ENCODE data around the gene KAT6B.

The KAT6B gene

GRCh38 chr10:74841265-74841973 is 15.0 kb downstream of the KAT6B start:
- TF ChIP-seq, protein P1, sequence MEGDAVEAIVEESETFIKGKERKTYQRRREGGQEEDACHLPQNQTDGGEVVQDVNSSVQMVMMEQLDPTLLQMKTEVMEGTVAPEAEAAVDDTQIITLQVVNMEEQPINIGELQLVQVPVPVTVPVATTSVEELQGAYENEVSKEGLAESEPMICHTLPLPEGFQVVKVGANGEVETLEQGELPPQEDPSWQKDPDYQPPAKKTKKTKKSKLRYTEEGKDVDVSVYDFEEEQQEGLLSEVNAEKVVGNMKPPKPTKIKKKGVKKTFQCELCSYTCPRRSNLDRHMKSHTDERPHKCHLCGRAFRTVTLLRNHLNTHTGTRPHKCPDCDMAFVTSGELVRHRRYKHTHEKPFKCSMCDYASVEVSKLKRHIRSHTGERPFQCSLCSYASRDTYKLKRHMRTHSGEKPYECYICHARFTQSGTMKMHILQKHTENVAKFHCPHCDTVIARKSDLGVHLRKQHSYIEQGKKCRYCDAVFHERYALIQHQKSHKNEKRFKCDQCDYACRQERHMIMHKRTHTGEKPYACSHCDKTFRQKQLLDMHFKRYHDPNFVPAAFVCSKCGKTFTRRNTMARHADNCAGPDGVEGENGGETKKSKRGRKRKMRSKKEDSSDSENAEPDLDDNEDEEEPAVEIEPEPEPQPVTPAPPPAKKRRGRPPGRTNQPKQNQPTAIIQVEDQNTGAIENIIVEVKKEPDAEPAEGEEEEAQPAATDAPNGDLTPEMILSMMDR (conservative IDR thresholded peaks at IDR 0.05; ENCODE audit: control insufficient read depth, insufficient read depth, low read depth, low read length) = no peak
- DNase-seq (ENCODE audit: low read depth) = no peak
- H3K4me3 ChIP-seq (ENCODE audit: control insufficient read depth, low read depth, low read length) = no peak overlapping the region

DNA sequence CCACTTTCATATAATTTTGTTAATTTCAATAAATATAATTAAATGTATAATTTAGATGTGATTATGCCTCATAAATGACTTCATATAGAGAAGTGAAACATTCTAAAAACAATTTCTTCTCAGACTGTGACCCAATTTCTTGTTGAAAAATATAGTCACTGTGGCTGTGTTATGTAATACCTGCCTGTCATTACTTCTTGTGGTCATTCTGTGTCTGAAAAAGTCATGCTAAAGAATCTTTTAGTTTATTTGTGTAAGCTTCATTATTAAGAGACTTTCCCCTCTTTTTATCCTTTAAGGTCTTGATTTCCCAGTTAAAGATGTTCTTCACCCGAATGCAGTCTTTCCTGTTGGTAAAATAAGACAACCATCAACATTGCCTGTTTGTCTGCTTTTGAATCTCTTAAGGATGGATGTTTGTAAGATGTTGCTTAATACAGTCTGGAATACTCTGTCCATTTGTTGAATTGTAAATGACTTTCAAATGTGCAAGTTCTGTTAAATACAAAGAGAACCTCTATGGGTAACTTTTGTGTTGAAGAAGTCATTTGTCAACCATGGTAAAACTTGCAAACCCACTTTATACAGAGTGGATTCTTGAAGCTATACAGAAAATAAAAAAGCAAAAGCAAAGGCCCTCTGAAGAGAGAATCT is 16.0 kb downstream of the KAT6B start:
- TF ChIP-seq, protein P1 (conservative IDR thresholded peaks at IDR 0.05; ENCODE audit: control insufficient read depth, insufficient read depth, low read depth, low read length) = no peak
- DNase-seq (ENCODE audit: low read depth) = no peak
- no peak overlapping the region for H3K4me3 ChIP-seq (ENCODE audit: control insufficient read depth, low read depth, low read length)

GRCh38 chr10:74846958-74847357 is 20.6 kb downstream of the KAT6B start:
- DNase-seq (ENCODE audit: low read depth) = no peak
- H3K4me3 ChIP-seq (ENCODE audit: control insufficient read depth, low read depth, low read length) = no peak overlapping the region
- TF ChIP-seq, protein P1 (conservative IDR thresholded peaks at IDR 0.05; ENCODE audit: control insufficient read depth, insufficient read depth, low read depth, low read length) = no peak

- H3K4me3 ChIP-seq (ENCODE audit: control insufficient read depth, low read depth, low read length) = no peak overlapping the region
- DNase-seq (ENCODE audit: low read depth) = no peak
- TF ChIP-seq, protein P1 (conservative IDR thresholded peaks at IDR 0.05; ENCODE audit: control insufficient read depth, insufficient read depth, low read depth, low read length) = no peak
Measured at GRCh38 chr10:74851831-74852230, 25.4 kb downstream of the KAT6B start.

GRCh38 chr10:74852381-74852780 is 26.0 kb downstream of the KAT6B start:
- no peak for DNase-seq (ENCODE audit: low read depth)
- H3K4me3 ChIP-seq (ENCODE audit: control insufficient read depth, low read depth, low read length) = no peak overlapping the region
- TF ChIP-seq, protein P1 (conservative IDR thresholded peaks at IDR 0.05; ENCODE audit: control insufficient read depth, insufficient read depth, low read depth, low read length) = no peak

DNA sequence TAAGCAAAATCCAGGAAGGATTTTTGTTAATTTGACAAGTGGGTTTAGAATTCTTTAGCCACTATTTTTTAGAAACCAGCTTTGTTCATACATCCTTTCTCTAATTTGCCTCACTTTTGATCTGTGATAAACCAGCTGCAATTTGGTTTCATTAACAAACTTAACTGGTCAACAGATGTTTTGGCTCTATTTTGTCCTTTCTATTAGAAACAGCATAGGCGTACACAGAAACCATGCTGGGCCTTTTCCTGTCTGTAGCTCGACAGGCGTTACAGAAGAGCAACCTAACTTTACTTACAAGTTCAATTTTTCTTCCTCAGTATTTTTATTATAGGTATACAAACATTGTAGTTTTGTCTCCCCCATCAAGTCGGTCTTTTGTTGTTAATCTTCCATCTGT is 28.2 kb downstream of the KAT6B start:
- H3K4me3 ChIP-seq (ENCODE audit: control insufficient read depth, low read depth, low read length) = no peak overlapping the region
- no peak for DNase-seq (ENCODE audit: low read depth)
- TF ChIP-seq, protein P1 (conservative IDR thresholded peaks at IDR 0.05; ENCODE audit: control insufficient read depth, insufficient read depth, low read depth, low read length) = no peak
